Measurements from ENCODE around the gene CHD2.

Gene CHD2

DNA sequence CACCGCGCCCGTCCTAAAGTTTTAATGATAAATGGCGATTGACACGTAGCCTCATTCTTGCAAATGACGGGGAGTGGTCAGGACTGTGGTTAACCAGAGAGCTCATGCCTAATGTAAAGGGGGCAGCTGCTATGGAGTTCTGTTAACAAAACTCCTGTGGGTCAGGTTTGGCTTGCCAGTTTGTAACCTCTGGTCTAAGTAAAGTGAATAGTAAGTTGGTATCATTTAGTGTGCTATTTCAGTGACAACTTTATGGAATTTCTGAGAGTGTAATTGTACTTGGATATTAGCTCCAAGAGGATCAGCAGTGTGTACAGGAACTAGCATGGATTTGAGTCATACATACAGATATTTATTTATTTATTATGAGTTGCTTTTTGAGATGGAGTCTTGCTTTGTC, 101.0 kb downstream of the CHD2 start:
- H3K4me3 ChIP-seq (ENCODE audit: low read depth, low read length): no peak overlapping the region
- TF ChIP-seq CTCF (IDR thresholded peaks at IDR 0.05; ENCODE audit: borderline replicate concordance, insufficient read depth, low read depth, low read length): no peak

GRCh38 chr15:93001881-93002280, 101.8 kb downstream of the CHD2 start:
- no peak for TF ChIP-seq CTCF (IDR thresholded peaks at IDR 0.05; ENCODE audit: borderline replicate concordance, insufficient read depth, low read depth, low read length)
- no peak overlapping the region for H3K4me3 ChIP-seq (ENCODE audit: low read depth, low read length)

GRCh38 chr15:93005133-93005532, 105.0 kb downstream of the CHD2 start:
- TF ChIP-seq CTCF (IDR thresholded peaks at IDR 0.05; ENCODE audit: borderline replicate concordance, insufficient read depth, low read depth, low read length): no peak

GRCh38 chr15:93007994-93008393, 107.9 kb downstream of the CHD2 start:
- TF ChIP-seq CTCF (IDR thresholded peaks at IDR 0.05; ENCODE audit: borderline replicate concordance, insufficient read depth, low read depth, low read length): no peak
- no peak overlapping the region for H3K4me3 ChIP-seq (ENCODE audit: low read depth, low read length)

More at GRCh38 chr15:93005133-93005532, 105.0 kb downstream of the CHD2 start:
- H3K4me3 ChIP-seq (ENCODE audit: low read depth, low read length): no peak overlapping the region

DNA sequence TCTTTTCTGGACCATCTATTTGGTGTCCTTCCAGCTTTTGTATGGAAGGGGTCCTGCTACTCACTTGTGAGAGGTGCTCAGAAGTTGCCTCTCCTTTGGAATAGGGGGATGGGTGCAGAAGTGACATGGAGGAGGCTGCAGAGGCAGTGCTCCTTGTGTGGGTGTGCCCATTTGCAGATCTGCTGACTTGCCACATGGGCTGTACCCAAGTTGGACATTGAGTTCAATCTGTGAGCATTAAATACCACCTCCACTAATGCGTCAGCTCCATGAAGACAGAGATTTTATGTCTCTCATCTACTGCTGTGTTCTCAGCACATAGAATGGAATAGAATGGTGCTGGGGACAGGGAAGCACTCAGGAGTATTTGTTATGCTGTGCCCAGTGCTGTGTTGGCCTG, 112.7 kb downstream of the CHD2 start:
- no peak overlapping the region for H3K4me3 ChIP-seq (ENCODE audit: low read depth, low read length)

GRCh38 chr15:93017526-93017925, 117.4 kb downstream of the CHD2 start:
- TF ChIP-seq CTCF (IDR thresholded peaks at IDR 0.05; ENCODE audit: borderline replicate concordance, insufficient read depth, low read depth, low read length): no peak
- no peak overlapping the region for H3K4me3 ChIP-seq (ENCODE audit: low read depth, low read length)

More for the DNA sequence above, 112.7 kb downstream of the CHD2 start:
- no peak for TF ChIP-seq CTCF (IDR thresholded peaks at IDR 0.05; ENCODE audit: borderline replicate concordance, insufficient read depth, low read depth, low read length)

GRCh38 chr15:93018574-93018973, 118.5 kb downstream of the CHD2 start:
- no peak overlapping the region for H3K4me3 ChIP-seq (ENCODE audit: low read depth, low read length)
- no peak for TF ChIP-seq CTCF (IDR thresholded peaks at IDR 0.05; ENCODE audit: borderline replicate concordance, insufficient read depth, low read depth, low read length)
